ENCODE measurements around the gene TMEM89.

GRCh38 chr3:48585411-48585810 is 36.2 kb downstream of the TMEM89 start:
- TF ChIP-seq EZH2 (IDR thresholded peaks at IDR 0.05), result no peak
- TF ChIP-seq POLR2AphosphoS5 (IDR thresholded peaks at IDR 0.05; ENCODE audit: borderline replicate concordance, low read depth, low read length), result no peak

Measured in SK-N-MC (cell line).